GM18507 (cell line): ENCODE results near the gene KDELR3.

Experiments
- DNase-seq: peaks from one replicate; pipeline ENCODE4 v3.0.0; 2011; ENCODE audit warnings: low read depth; ENCODE audit not compliant: insufficient read length; ENCODE audit errors: extremely low spot score
- FAIRE-seq: peaks from 2 replicates; lab custom pipeline; 2011; peaks lifted over from hg19 to GRCh38; lab: Jason Lieb, UNC

The KDELR3 gene

DNA sequence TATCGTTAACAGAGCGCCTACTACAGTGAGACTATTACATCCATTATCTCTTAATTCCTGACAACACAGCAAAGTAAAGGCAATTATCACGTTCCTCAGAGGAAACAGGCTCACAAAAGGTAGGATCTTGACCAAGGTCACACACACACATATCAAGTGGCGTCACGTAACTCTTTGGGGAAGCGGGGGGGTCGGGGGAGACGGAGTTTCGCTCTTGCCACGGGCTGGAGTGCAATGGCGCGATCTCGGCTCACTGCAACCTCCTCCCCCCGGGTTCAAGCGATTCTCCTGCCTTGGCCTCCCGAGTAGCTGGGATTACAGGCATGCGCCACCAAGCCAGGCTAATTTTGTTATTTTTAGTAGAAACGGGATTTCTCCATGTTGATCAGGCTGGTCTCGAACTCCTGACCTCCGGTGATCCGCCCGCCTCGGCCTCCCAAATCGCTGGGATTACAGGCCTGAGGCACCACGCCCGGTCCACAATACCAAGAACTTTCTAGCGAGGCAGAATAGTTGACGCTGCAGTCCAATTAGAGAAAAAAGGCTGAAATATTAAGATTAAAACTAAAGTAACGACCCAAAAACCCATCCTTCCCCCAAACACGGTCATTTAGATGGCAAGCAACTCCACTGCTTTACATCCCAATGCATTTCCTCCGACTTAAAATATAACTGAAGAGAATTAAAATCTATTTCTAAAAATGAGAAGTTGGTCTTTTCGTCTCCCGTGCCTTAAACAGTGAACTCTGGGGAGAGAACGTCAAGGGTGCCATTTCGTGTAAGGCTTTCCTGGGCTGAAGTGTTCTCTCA lies 37.0 kb downstream of the KDELR3 start:
- DNase-seq: peak; percentile 9
- peak; percentile 72 for FAIRE-seq

DNA sequence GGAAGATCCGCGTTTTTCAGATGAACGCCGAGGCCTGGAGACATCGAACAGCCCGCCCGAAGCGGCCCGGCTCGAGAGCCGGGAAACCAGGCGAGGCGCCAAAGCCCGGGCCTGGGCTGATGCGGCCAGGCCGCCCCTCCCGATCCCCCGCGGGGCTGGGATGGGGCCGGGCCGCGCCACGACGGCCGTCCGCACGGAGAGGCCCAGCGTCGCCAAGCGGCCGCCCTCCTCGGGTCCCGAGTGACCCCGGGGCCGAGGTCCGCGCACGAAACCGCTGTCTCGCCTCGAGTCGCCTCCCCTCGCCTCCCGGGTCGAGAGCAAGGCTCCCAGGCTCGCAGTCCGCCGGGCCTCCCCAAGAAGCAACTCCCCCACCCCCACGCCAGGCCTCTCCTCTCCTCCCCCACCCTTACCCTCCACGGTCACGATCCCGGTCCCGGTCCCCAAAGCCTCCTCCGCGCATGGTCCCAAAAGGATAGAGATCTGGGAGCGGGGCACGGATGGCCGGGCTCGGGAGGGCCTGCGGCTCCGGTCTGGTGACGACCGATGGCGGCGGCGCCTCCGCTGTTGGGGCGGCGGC lies 37.7 kb downstream of the KDELR3 start:
- peak; percentile 12 for DNase-seq

DNA sequence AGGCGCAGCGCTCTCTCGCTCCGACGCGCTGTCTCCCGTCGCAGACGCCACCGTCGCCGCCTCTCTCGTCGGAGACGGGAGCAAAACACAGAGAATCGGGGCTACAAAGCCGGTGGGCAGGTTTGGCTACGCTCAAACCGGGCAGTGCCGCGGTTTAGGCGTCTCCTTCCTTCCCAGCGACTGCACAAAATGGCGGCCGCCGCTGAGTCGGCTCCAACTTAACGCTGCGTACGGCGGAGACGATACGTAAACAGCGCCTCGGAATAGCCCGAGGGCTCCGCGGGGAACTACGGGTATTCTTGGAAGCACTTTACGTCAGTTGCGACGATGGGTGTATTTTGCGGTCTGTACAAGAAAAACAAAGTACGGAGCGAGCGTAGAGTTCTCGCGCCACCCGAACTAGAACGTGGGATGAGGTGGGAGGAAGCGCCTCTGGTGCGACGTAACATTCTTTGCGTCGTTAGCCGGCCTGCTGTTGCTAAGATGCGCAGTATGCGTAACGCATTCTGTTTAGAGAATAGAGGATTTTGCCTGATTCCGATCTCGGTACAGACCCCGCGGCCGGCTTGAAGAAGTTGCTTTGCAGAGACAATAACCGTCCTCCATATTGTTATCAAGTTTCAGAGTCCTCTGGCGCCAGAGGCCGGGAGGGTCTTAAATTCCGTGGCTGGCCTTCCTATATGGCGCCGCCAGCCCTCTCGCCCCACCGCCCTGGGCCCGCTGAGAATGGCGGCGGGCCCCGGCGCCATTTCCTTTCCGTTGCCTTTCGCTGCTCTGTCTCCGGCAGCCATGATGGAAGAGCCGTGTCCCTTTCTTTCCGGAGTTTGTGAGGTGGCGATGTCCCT lies 38.4 kb downstream of the KDELR3 start, which contains the start of gene DDX17:
Gene DDX17, minus strand, starts transcription at position 194 of the 845 bp plus-strand sequence.
- DNase-seq: peak; percentile 76
- peak; percentile 98 for FAIRE-seq

More for the DNA sequence above, 37.7 kb downstream of the KDELR3 start:
- FAIRE-seq: no peak

DNA sequence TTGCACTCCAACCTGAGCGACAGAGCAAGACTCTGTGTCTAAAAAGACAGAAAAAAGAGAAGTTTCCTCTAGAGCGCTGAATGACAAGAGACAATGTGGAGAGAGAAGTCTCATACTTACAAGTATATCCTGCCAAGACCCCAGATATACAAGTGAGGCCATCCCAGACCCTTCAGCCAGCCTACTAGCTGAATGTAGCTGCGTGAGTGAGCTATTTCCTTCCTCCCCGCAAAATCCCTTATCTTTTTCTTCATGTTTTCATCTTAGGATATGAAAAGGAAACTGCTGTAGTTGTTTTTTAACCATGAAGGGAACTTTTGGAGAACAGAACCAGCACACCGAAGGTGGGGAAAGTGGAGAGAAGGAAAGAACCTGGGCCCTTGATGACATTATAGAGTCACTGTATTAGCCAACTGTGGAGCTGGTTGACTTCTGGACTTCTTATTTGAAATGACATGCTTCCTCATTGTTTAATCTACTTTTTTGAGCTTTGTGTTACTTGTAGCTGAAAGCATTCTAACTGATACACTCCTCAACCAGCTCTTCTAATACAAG lies 42.6 kb downstream of the KDELR3 start:
- FAIRE-seq (no peak), DNase-seq (no peak)

DNA sequence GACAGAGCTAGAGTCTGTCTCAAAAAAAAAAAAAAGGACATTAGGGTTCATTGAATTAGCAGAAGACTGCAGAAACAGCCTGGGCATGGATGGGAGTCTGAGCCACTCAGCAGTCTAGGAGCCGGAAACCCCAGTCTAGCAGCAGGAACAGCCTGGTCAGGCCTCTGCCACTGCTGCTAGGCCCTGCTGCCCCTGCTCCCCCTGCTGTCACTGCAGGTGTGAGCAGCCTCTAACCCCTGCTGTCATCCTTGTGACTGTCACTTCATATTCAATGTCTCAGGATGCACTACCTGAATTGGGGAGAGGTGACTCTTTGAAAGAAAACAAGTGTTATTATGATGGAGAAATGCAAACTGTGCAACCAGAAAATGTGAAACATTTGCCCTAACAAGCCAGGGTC lies 45.2 kb downstream of the KDELR3 start:
- peak; percentile 9 for DNase-seq
- peak; percentile 67 for FAIRE-seq

DNA sequence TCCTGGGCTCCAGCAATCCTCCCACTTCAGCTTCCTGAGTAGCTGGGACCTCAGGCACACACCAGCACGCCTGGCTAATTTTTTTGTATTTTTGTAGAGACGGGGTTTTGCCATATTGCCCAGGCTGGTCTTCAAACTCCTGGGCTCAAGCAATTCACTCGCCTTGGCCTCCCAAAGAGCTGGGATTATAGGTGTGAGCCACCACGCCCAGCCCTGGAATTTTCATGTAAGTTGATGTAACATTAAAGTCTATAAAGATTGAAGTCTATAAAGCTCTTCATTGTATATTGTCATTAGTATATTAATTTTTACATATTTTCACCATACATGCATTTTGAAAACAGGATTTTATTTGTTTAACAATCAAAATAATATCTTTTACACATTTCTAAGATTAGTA lies 50.7 kb downstream of the KDELR3 start:
- no peak for FAIRE-seq
- no peak for DNase-seq

DNA sequence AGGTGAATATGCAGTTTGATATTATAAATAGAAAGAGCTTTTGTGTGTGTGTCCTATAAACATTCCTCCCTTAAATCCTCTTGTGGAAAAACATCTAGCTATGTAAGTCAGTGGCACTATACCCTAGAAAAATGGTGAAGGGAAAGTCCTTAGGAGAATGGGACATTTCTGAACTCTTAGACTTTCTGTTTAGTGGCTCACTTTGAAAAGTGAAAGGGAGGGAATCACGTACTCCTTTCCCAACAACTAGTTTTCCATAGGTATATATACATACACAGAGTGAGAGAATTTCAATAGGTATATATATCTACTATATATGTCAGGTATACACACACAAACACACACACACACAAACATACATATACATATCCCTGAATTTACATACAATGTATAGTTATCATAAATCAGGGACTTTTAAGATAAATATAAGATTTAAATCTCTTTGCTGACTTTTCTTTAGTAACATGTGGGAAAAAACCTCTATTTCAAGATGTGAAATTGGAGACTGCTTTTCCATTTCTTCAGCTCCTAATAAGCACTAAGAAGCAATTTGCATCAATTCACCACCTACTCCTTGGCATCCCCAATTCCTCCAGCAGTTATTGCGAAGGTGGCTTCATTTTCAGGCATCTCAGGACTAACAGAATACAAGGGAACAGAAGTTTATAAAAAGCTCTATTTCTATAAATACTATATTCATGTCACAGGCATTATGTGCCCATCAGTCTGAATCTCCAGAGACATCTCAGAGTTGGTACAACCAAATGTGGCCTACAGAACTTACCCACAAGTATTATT lies 51.8 kb downstream of the KDELR3 start:
- no peak for DNase-seq
- no peak for FAIRE-seq

DNA sequence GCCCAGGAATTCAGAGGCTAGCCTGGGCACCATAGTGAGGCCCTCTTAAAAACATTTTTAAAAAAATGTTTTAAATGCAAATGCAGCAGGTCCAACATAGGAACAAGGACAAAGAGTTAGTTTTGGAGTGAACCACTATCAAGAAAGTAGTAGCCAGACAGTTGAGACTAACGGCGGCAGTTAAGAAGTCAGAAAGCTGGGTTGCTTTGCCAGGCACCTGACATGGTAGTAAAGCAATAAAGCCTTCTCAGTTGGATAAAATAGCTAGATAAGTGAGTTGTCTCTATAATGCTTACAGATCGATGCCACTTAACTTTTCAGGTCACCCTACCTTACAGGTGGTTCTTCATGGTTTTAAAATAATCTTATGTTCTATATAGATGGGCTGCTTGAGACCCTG lies 55.1 kb downstream of the KDELR3 start:
- FAIRE-seq (no peak), DNase-seq (no peak)

DNA sequence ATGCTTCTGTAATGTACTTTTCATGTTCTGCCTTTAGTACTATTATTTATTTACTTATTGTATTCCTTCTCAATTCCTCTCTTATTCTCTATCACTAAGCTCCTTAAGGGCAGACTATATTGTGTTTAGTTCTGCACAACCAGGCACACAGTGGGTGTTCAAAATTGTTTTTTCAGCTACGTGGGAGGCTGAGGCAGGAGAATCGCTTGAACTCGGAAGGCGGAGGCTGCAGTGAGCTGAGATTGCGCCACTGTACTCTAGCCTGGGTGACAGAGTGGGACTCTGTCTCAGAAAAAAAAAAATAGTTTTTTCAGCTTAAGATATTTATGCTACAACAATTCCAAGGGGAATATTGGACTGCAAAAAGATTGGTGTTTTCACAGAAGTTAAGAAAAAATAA lies 55.6 kb downstream of the KDELR3 start:
- DNase-seq (no peak), FAIRE-seq (no peak)

DNA sequence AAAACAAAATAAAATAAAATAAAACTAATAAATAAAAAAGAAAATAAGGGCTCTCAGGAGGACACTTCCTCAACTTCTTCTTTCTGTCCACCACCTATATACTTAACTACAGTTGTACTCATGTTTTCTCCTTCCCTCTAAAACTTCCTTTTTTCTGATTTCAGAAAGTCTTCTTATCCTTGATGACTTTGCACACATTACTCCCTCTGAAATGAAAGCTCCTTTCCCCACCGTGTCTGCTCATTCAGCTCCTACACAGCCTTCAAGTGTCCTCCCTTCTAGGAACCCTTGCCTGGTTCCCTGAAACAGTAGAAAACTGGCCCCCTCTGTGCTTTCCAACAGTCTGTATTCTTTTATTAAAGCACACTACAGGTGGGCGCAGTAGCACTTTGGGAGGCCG lies 56.5 kb downstream of the KDELR3 start:
- FAIRE-seq: no peak
- no peak for DNase-seq

DNA sequence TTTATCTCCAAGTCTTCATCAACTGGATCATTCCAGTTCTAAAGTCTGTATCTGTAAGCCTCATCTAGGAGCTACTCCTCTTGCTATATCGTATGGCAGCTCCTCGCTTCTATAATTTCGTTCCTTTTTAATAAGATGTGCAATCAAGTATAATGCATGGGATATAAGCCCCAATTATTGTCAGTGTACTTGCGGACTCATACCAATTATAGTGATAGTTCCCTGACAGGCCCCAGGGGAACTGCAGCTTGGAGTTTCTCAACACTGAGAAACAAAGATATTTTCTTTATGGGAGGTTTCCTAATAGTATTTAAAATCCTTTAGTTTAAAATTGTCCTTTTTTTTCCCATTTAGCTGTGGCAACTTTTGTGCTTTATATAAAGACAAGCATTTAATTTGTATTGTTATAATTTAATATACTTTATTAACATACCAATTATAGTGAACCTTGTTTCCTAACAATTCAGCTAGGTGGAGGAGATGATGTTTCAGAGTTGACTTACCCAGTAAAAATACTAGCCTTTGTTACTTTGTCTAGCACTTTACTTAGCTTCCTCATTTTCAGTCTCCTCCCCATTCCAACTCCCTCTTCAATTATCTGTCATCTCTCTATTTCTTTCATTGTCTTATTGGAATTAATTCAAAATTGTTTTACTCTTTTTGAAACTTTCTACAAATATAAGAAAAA lies 63.5 kb downstream of the KDELR3 start:
- FAIRE-seq (no peak), DNase-seq (no peak)
